RWPE2 (cell line): Measurements from ENCODE around the gene IQGAP2.

Experiments used
- ATAC-seq: fragments of 200-7000 bp; cut with Tn5 transposase; 3 replicates; pipeline ENCODE4 v1.9.1; 2021; ENCODE audit warnings: low read depth
- DNase-seq: peaks from one replicate; pipeline ENCODE4 v3.0.0-alpha.2; 2020; ENCODE audit warnings: low spot score
- H3K27ac ChIP-seq: fragments of 450-650 bp; 2 replicates; pipeline ENCODE4 v1.5.1; 2017; ENCODE audit warnings: mild to moderate bottlenecking; ENCODE audit not compliant: poor library complexity, severe bottlenecking
- H3K27me3 ChIP-seq: fragments of 250-450 bp; sonication (Bioruptor Pico); 2 replicates; pipeline ENCODE4 v1.5.1; 2021; ENCODE audit warnings: mild to moderate bottlenecking, moderate library complexity; ENCODE audit not compliant: insufficient read depth, poor library complexity, severe bottlenecking
- H3K36me3 ChIP-seq: fragments of 250-450 bp; sonication (Bioruptor Pico); 2 replicates; pipeline ENCODE4 v1.5.1; 2020; ENCODE audit warnings: low read depth, mild to moderate bottlenecking, moderate library complexity
- H3K4me1 ChIP-seq: fragments of 250-450 bp; sonication (Bioruptor Pico); 2 replicates; pipeline ENCODE4 v1.5.1; 2021; ENCODE audit warnings: mild to moderate bottlenecking, moderate library complexity; ENCODE audit not compliant: insufficient read depth, poor library complexity, severe bottlenecking
- H3K4me3 ChIP-seq: fragments of 250-450 bp; sonication (Bioruptor Pico); 2 replicates; pipeline ENCODE4 v1.5.1; 2021; ENCODE audit warnings: mild to moderate bottlenecking, moderate library complexity; ENCODE audit not compliant: severe bottlenecking
- H3K9me3 ChIP-seq: fragments of 250-450 bp; sonication (Bioruptor Pico); 2 replicates; pipeline ENCODE4 v1.5.1; 2021; ENCODE audit warnings: mild to moderate bottlenecking, moderate library complexity; ENCODE audit not compliant: severe bottlenecking
- TF ChIP-seq, protein P1 (sequence below): fragments of 450-650 bp; IDR thresholded peaks from one replicate; pipeline ENCODE4 v1.5.1; 2017; ENCODE audit warnings: mild to moderate bottlenecking, moderate library complexity; ENCODE audit not compliant: poor library complexity, severe bottlenecking

Gene IQGAP2

DNA sequence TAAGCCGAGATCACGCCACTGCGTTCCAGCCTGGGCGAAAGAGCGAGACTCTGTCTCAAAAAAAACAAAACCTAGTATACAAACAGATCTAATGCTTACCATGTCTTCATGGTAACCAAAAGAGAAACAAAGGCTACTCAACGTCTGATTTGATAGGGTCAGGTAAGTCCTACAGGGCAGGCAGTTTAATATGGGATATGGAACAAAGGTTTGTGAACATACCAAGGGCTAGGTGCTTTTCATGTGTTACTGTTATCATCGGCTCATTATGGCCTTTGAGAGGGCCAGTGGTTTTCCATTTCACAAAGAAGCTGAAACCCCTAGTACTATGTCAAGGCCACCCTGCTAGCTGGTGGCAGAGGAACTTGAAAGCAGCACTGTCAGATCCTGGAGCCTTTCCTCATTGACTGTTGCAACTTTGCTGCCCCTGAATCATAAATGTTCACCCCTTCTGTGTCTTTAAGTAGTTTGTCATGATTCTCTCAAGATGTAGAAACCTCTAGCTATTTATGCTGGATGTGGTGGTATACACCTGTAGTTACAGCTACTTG is 5.1 kb downstream of the IQGAP2 start:
- DNase-seq (no peak), ATAC-seq (no peak)

DNA sequence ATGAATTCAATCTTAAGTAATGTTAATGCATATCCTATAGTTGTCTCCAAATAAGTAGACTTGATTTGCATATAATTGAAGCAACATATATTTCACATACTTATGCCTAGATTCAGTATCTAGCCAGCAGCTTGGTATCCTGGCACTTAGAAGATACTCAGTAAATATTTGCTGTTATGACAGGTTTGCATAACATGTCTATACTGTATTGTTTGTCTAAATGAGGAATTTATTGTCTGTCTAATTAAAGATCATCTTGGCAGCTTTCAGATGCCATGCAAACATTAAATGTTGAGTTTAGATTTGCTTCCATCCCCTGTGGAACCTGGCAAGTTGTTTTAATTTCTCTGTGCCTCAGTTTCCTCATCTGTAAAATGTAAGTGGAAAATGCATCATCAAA is 9.4 kb downstream of the IQGAP2 start:
- no peaks in the 10 kb centered on the region for H3K36me3 ChIP-seq
- H3K4me3 ChIP-seq: no peak overlapping the region
- no peaks in the 10 kb centered on the region for H3K9me3 ChIP-seq
- no peak for DNase-seq
- H3K27ac ChIP-seq: no peak overlapping the region
- TF ChIP-seq, protein P1, sequence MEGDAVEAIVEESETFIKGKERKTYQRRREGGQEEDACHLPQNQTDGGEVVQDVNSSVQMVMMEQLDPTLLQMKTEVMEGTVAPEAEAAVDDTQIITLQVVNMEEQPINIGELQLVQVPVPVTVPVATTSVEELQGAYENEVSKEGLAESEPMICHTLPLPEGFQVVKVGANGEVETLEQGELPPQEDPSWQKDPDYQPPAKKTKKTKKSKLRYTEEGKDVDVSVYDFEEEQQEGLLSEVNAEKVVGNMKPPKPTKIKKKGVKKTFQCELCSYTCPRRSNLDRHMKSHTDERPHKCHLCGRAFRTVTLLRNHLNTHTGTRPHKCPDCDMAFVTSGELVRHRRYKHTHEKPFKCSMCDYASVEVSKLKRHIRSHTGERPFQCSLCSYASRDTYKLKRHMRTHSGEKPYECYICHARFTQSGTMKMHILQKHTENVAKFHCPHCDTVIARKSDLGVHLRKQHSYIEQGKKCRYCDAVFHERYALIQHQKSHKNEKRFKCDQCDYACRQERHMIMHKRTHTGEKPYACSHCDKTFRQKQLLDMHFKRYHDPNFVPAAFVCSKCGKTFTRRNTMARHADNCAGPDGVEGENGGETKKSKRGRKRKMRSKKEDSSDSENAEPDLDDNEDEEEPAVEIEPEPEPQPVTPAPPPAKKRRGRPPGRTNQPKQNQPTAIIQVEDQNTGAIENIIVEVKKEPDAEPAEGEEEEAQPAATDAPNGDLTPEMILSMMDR: no peak
- no peaks in the 10 kb centered on the region for H3K4me1 ChIP-seq
- ATAC-seq: no peak
- no peaks in the 10 kb centered on the region for H3K27me3 ChIP-seq

More for the DNA sequence above, 5.1 kb downstream of the IQGAP2 start:
- H3K36me3 ChIP-seq: no peaks in the 10 kb centered on the region
- H3K9me3 ChIP-seq: no peaks in the 10 kb centered on the region
- no peak overlapping the region for H3K27ac ChIP-seq
- no peaks in the 10 kb centered on the region for H3K4me1 ChIP-seq
- H3K4me3 ChIP-seq: no peak overlapping the region
- H3K27me3 ChIP-seq: peaks cover 13% of the 10 kb centered on the region
- TF ChIP-seq, protein P1: no peak

DNA sequence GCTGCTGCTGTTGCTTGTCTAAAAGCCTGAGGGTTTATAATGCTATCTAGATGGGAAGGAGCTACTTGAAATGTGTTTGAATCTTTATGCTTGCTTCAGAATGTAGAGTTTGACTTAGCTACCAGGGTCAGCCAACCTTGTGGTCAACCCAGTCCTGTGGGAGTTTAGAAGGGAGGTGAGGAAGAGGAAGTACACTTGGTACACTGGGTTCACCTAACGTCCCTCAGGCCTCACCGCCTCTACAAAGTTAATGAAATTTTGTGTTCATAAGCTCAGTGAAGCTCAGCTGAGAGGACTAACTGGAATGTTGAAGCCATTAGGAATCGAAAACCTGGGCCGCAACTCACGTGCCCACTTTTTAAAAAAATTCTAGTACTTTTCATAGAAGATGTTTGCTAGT is 10.7 kb downstream of the IQGAP2 start:
- DNase-seq: no peak
- no peaks in the 10 kb centered on the region for H3K27me3 ChIP-seq
- TF ChIP-seq, protein P1: no peak

DNA sequence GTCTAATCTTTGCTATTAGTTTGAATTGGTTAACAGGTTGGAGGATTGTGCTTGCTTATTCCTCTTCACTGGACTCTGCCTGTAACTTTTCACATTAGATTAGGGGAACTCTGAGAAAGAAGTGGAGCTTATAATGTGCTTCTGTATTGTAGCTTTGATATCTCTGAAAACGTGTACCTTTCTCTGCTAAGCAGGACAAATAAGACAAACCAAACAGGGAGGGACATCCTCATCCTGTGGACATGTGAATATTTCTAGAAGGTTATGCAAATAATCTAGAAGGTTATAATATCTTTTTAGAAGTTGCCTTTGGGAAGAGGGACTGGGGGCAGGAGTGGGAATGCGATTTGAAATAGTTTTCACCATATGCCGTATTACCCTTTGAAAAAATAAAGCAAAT is 11.7 kb downstream of the IQGAP2 start:
- Histone ChIP-seq H3K4me1 (no peaks in the 10 kb centered on the region), H3K27me3 (no peaks in the 10 kb centered on the region), H3K27ac (no peak overlapping the region), H3K9me3 (no peaks in the 10 kb centered on the region), H3K4me3 (no peak overlapping the region), H3K36me3 (no peaks in the 10 kb centered on the region)
- DNase-seq (no peak), ATAC-seq (no peak)
- TF ChIP-seq, protein P1: no peak

More for the DNA sequence above, 10.7 kb downstream of the IQGAP2 start:
- Histone ChIP-seq H3K9me3 (no peaks in the 10 kb centered on the region), H3K4me1 (no peaks in the 10 kb centered on the region), H3K36me3 (no peaks in the 10 kb centered on the region), H3K27ac (no peak overlapping the region), H3K4me3 (no peak overlapping the region)
- ATAC-seq: no peak

DNA sequence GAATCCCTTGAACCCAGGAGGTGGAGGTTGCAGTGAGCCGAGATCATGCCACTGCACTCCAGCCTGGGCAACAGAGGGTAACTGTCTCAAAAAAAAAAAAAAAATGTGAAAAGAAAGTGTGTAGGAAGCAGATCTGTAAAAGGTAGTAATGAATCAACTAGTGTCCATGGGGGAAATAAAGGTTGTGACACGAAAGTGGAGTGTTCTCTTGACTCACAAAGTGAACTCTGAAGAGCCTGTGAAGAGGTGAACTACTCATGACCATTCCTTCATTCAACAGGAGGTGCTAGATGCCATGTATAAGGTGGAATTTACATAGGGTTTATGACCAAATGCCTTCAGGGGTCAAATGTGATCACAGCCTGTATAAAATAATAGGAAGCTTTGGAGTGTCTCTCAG is 12.8 kb downstream of the IQGAP2 start:
- no peak overlapping the region for H3K27ac ChIP-seq
- H3K9me3 ChIP-seq: no peaks in the 10 kb centered on the region
- no peaks in the 10 kb centered on the region for H3K4me1 ChIP-seq
- no peak overlapping the region for H3K4me3 ChIP-seq
- TF ChIP-seq, protein P1: no peak
- DNase-seq: no peak
- H3K36me3 ChIP-seq: no peaks in the 10 kb centered on the region
- H3K27me3 ChIP-seq: no peaks in the 10 kb centered on the region
- ATAC-seq: no peak
